Measurements from ENCODE around the gene SNCG. TPM values are rescaled to one million over a fixed set of nuclear protein-coding genes. Genes with fewer than 3 reads are reported as not detected.
A peak's percentile ranks its signal among the peaks of the same experiment; 100 is the strongest.
"Not testable (repeated sequence)": the region's sequence is repeated elsewhere in the genome, so short reads cannot be mapped to it uniquely, and the experiment has no call there.

SNCG gene
- total RNA-seq, 1 donor from 2014 or later = 1.2 TPM

DNA sequence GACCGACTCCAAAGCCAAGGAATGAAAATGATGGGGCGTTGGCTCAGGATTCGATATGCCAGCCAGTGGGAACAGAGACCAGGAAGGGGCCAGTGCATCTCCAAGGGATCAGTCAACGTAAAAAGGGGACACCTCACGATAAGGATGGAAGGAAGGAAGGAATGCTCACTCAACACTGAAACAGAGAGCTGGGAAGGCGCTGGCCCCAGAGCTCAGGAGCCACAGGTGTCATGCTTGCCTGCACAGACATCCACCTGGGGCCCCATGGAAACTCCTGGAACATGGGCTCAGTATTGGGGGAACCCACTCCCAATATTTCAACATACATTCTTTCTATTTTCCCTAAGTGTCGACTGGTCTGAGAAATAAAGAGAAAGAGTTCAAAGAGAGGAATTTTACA lies 6.3 kb upstream of the SNCG start:
- H3K27ac Mint-ChIP-seq (ENCODE audit: unreplicated experiment) = no peak overlapping the region
- H3K36me3 Mint-ChIP-seq (ENCODE audit: low read depth) = peaks cover 3% of the 10 kb centered on the region
- peaks cover 13% of the 10 kb centered on the region for H3K9me3 Mint-ChIP-seq (ENCODE audit: low read depth)
- H3K27me3 Mint-ChIP-seq (ENCODE audit: low read depth) = peaks cover under 1% of the 10 kb centered on the region
- peaks cover 33% of the 10 kb centered on the region for H3K4me1 Mint-ChIP-seq (ENCODE audit: low read depth)
- TF ChIP-seq, protein P1, sequence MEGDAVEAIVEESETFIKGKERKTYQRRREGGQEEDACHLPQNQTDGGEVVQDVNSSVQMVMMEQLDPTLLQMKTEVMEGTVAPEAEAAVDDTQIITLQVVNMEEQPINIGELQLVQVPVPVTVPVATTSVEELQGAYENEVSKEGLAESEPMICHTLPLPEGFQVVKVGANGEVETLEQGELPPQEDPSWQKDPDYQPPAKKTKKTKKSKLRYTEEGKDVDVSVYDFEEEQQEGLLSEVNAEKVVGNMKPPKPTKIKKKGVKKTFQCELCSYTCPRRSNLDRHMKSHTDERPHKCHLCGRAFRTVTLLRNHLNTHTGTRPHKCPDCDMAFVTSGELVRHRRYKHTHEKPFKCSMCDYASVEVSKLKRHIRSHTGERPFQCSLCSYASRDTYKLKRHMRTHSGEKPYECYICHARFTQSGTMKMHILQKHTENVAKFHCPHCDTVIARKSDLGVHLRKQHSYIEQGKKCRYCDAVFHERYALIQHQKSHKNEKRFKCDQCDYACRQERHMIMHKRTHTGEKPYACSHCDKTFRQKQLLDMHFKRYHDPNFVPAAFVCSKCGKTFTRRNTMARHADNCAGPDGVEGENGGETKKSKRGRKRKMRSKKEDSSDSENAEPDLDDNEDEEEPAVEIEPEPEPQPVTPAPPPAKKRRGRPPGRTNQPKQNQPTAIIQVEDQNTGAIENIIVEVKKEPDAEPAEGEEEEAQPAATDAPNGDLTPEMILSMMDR (IDR thresholded peaks at IDR 0.05) = no peak
- no peak overlapping the region for H3K4me3 Mint-ChIP-seq (ENCODE audit: unreplicated experiment)
- DNase-seq (ENCODE audit: low spot score) = peak; percentile 35

DNA sequence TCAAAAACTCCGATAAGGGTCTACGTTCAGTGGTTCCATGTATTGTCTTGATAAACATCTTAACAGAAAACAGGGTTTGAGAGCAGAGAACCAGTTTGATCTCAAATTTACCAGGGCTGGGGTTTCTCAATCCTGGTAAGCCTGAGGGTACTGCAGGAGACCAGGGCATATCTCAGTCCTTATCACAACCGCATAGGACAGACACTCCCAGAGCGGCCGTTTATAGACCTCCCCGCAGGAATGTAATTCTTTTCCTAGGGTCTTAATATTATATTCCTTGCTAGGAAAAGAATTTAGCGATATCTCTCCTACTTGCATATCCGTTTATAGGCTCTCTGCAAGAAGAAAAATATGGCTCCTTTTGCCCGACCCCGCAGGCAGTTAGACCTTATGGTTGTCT lies 5.7 kb upstream of the SNCG start:
- DNase-seq (ENCODE audit: low spot score); H3K36me3 Mint-ChIP-seq (ENCODE audit: low read depth); H3K27ac Mint-ChIP-seq (ENCODE audit: unreplicated experiment); H3K4me3 Mint-ChIP-seq (ENCODE audit: unreplicated experiment); H3K27me3 Mint-ChIP-seq (ENCODE audit: low read depth): not testable (repeated sequence)
- peaks cover 38% of the 10 kb centered on the region for H3K4me1 Mint-ChIP-seq (ENCODE audit: low read depth)
- H3K9me3 Mint-ChIP-seq (ENCODE audit: low read depth) = peaks cover 13% of the 10 kb centered on the region

DNA sequence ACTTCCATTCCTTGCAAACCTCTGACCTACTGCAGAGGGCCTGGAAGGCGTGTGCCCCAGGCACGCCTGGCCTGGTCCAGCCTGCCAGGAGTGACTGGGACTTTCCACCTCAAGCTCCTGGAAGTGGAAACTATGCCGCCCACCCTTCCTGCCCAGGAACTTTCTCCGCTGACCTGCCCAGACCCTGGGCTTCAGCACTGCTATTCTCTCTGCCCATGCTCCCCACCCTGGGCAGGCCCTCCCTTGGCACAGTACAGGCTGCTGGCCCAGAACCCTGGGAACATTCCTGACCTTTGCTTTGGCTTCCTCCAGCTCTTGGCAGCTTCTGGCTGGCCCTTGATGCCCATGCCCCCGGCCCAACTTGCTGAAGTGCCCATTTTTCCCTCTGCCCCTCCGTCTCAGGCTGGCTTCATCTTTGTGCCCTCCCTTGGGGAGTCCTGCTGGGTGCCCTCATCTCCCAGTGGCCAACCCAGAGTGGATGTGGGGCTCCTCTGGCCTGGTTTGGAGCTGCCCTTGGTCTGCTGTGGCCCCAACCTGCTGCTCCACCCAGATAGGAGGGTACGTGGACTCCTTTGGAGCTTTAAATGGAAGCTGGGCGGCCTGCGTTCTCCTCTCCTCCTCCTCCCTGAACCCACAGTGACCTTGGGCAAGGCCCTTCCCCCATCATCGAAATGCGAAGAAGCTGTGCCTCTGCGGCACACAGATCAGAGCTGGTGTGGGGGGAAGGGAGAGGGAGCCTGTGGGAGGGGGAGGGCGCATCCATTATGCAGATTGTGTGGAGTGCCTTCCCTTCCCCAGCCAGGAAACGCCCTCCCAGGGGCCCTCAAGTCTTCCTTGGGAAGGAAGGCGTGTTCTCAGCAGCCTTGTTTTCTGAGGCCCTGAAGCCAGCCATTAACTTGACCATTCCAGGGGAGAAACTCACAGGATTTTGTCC lies 4.4 kb upstream of the SNCG start:
- TF ChIP-seq, protein P1 (IDR thresholded peaks at IDR 0.05) = no peak
- Mint-ChIP-seq H3K4me1 (ENCODE audit: low read depth) (peaks cover 45% of the 10 kb centered on the region), H3K4me3 (ENCODE audit: unreplicated experiment) (peak overlapping the region; percentile 19), H3K27me3 (ENCODE audit: low read depth) (no peaks in the 10 kb centered on the region), H3K27ac (ENCODE audit: unreplicated experiment) (peak overlapping the region; percentile 87), H3K9me3 (ENCODE audit: low read depth) (peaks cover 13% of the 10 kb centered on the region), H3K36me3 (ENCODE audit: low read depth) (peaks cover 3% of the 10 kb centered on the region)
- peak; percentile 79 for DNase-seq (ENCODE audit: low spot score)

DNA sequence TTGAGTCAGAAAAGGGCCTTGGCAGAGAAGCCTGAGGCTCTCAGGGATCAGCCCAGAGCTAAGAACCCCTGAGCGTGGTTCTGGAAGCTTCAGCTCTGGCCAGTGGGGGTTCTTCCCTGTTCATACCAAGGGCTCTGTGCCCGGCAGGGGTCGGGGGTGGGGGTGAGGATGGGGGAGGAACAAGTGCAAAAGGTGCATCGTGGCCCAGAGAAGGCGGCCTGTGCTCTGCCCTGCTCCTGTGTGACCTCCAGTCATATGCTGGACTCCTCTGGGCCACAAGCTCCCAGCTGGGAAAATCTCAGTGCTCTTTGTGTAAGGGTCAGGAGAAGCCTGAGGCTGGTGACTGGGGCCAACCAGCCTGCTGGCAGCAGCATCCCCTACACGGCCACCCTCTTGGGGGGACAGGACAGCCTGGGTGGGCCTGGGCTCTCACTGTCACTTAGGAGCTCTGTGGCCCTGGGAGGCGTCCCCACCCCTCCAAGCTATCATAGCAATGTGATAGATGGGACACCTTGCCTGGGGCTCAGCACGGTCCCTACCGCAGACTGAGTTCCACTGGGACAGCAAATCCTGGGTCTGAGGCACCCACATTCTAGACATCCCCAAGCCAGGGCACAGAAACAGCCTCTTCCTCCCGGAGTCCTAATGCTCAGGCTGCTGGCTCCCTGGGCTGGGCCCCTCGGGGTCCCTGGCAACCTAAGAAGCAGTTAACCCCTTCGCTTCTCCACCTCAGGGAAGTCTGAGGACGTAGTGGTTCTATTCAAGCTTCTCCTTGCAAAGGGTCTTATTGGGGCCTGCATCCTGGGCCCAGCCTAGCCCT lies 3.5 kb upstream of the SNCG start:
- H3K4me3 Mint-ChIP-seq (ENCODE audit: unreplicated experiment) = no peak overlapping the region
- peaks cover 13% of the 10 kb centered on the region for H3K9me3 Mint-ChIP-seq (ENCODE audit: low read depth)
- peak overlapping the region; percentile 87 for H3K27ac Mint-ChIP-seq (ENCODE audit: unreplicated experiment)
- H3K27me3 Mint-ChIP-seq (ENCODE audit: low read depth) = no peaks in the 10 kb centered on the region
- TF ChIP-seq, protein P1 (IDR thresholded peaks at IDR 0.05) = no peak
- peaks cover 3% of the 10 kb centered on the region for H3K36me3 Mint-ChIP-seq (ENCODE audit: low read depth)
- no peak for DNase-seq (ENCODE audit: low spot score)
- H3K4me1 Mint-ChIP-seq (ENCODE audit: low read depth) = peaks cover 51% of the 10 kb centered on the region

DNA sequence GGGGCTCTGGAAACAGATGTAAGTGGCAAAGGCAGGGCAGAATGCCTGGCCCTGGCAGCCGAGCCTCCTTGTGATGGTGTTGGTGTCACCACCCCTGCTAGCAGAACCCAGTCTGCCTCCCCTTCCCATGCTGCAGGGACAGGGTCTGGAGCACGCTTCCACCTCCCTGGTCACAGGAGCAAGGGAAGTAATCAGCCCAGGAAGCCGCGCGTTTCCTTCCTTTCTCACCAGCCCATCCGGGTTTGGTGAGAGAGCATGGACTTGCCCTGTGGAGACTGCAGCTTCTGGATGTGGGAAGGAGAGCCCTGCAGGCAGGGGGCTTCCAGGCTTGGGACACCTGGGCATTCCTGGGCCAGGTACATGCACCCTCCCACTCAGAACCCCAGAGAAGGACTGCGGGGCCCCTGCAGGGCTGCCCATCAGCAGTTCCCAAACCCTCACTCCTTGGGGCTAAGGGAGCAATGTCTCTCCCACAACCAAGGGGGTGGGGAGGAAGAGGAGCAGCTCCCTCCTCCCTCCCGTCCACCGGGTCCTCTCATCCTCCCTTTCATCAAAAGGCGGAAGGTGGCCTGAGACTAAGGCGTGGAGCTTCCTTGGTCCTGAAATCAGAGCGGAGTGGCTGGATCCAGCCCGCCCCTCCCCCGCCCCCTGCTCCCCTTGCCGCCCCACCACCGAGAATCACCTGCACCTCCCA lies 2.8 kb upstream of the SNCG start:
- Mint-ChIP-seq H3K4me3 (ENCODE audit: unreplicated experiment) (no peak overlapping the region), H3K9me3 (ENCODE audit: low read depth) (peaks cover 13% of the 10 kb centered on the region), H3K4me1 (ENCODE audit: low read depth) (peaks cover 53% of the 10 kb centered on the region), H3K36me3 (ENCODE audit: low read depth) (peaks cover 3% of the 10 kb centered on the region), H3K27me3 (ENCODE audit: low read depth) (no peaks in the 10 kb centered on the region), H3K27ac (ENCODE audit: unreplicated experiment) (peak overlapping the region; percentile 49)
- peak; percentile 57 for DNase-seq (ENCODE audit: low spot score)
- TF ChIP-seq, protein P1 (IDR thresholded peaks at IDR 0.05) = no peak

All from chondrocyte (in vitro differentiated cells).